GM19397 (cell line): ENCODE measurements around the gene CRKL.
A peak's percentile ranks its signal among the peaks of the same experiment; 100 is the strongest.
"Not testable (repeated sequence)": the region's sequence is repeated elsewhere in the genome, so short reads cannot be mapped to it uniquely, and the experiment has no call there.

Experiments
- ATAC-seq: cut with Tn5 transposase; IDR thresholded peaks from one replicate; pipeline ENCODE4 v1.9.1; 2021; ENCODE audit warnings: mild to moderate bottlenecking, moderate library complexity; ENCODE audit not compliant: unreplicated experiment

CRKL gene

GRCh38 chr22:20916916-20917810 is at the start of gene CRKL:
CRKL (plus strand) TSS chr22:20917407; CDS start chr22:20917935, 528 bp downstream.
- ATAC-seq = peak; percentile 94

DNA sequence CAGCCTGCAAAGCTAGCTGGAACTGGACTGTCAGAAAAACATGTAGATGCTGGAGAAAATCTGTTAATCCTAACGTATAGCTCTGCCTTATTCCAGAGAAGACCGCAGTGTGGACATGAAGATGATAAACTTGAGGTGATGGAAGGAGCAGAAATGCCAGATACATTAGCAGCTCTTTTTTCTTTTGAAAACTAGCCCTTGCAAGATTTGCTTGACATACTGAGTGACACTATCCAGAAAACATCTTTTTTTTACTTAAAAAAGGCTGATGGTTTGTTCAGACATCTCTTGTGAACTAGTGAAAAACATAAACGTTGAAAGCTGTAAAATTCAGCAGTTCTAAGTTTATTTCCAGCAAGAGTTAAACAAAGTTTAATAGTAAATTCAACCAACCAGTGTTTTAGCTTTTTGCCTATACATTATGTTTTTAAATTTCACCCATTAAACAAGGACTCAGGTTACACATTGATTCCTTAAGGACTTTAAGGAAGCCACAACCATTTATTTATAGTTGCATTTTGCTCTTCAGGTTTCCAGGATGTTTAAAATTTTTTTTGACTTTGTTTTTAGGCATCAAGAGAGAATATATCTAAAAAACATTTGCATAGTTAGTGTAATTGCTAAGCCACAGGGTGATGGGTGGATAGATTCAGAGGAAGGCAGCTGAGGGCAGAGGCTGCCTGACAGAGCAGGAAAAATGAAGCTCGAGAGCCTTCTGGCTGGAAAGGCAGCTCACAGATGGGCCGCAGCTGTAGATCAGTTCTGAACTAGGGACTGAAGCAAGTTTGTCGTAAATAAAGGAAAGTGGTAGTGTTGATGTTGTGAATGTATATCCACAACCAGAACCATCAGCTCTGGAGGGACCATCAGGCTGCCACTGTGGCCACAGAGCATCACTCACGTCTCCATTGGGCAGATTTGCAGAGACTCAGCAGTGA is 48.9 kb upstream of the CRKL start:
- ATAC-seq = no peak

GRCh38 chr22:20869234-20869633 is 48.0 kb upstream of the CRKL start:
- no peak for ATAC-seq

- no peak for ATAC-seq
Measured at GRCh38 chr22:20873214-20873613, 44.0 kb upstream of the CRKL start.

DNA sequence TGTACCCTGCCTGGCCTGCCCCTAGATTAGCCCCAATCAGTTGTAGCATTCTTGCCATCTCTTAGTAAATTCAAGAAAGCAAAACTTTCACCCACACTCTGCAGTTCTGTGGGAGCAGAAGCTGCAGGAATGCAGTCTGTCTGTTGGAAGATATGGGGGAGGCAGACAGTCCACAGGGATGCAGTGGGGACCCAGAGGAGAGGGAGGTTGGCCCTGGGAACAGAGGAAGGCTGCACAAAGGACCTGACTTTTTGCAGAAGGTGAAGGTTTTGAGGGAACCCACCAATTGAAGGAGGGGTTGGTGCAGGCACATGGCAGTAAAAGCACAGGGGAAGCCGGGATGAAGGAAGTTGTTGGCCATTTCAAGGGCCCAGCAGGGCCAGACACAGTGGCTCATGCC is 41.9 kb upstream of the CRKL start:
- no peak for ATAC-seq

DNA sequence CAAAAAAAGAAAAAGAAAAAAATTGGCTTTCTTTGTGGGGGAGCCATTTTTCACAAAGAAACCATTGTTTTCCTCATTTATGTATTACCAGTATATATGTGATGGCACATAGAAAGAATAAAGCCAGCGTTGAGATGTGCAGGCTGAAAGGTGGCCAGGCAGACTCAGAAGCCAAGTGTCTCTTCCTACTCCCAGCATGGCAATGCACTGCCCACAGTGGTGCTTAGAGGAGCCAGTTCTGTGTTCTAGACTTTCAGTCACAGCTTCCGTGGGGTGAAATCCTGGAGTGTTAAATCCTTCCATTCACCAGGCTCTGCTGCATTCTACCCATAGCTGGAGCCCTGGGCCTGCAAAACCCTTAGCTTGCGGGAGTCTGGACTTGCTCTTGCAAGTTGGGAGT is 39.5 kb upstream of the CRKL start:
- no peak for ATAC-seq

DNA sequence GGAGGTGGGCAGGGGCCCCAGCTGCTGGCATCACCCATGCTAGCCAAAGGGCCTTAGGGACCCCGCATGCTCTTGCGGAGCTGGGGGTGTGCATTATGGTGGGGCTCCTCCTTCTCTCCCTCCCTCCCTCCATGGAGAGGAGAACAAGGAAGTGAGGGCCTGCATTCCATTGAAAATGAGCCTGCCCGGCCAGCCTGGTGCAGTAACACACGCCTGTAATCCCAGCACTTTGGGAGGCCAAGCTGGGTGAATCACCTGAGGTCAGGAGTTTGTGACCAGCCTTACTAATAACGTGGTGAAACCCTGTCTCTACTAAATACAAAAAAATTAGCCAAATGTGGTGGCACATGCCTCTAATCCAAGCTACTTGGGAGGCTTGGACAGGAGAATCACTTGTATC is 36.0 kb upstream of the CRKL start:
- no peak for ATAC-seq

GRCh38 chr22:20881869-20882815 is 35.1 kb upstream of the CRKL start:
- no peak for ATAC-seq

DNA sequence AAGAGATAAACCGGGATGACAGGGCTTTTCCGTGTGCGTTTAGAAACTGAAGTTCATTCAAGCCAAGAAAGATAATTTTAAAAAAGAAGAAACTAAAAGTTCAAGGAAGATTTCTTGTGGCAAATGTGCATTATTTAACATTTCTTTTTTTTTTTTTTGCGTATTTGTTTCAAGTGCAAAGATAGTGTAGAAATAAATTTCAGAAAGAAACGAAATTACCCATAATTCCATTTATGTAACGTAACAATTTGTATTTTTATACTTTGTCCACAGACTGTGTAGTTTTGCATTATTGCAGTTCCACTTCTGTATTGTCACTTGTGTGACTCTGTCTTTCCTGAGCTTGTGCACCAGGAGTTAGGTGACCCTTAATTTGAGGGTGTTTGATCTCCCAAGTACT is 34.4 kb upstream of the CRKL start:
- ATAC-seq = no peak

DNA sequence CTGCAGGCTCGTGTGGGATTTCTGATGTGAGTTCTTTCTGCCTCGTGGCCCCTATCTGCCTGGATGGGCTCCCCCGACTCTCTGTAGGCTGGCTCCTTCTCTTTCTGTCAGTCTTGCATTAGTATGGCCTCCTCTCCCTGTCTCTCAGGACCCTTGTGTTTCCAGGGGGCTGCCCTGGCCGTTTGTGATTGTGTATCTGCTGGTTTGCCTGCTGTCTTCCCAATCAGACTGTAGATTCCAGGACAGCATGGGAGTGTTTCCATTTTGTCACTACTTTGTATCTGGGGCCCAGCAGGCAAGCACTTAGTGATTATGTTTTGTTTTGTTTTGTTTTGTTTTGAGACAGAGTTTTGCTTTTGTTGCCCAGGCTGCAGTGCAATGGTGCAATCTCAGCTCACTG is 32.8 kb upstream of the CRKL start:
- no peak for ATAC-seq

GRCh38 chr22:20885017-20885556 is 32.1 kb upstream of the CRKL start:
- no peak for ATAC-seq

DNA sequence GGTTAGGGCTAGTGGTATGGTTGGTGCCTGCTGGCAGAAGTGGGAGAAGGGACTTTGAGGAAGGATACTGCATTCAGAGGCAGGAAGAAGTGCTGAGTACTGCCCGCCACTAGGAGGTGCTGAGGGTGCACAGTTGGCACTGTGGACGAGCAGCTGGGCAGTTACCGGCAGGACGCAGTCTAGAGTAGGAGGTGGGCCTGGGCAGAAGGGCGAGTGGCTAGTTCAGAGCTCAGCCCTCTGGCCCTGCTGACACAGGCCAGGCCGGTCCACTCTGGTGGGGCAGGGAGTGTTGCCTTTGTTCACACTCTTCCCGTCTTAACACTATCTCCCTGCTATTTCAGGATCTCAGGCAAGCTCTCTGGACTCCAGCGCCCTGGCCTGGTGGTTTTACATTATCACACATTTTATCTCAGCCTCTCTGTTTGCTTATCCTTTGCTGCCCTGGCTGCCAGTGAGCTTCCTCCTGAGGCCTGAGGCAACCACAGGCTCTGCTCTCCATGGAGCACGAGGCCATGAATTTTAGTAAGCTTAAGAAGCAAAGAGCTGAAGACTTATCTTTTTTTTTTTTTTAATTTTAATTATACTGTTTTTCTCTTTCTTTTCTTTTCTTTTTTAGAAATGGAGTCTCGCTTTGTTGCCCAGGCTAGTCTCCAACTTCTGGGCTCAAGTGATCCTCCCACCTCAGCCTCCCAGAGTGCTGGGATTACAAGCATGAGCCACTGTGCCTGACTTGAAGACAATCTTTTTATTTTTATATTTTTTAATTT is 31.5 kb upstream of the CRKL start:
- no peak for ATAC-seq

DNA sequence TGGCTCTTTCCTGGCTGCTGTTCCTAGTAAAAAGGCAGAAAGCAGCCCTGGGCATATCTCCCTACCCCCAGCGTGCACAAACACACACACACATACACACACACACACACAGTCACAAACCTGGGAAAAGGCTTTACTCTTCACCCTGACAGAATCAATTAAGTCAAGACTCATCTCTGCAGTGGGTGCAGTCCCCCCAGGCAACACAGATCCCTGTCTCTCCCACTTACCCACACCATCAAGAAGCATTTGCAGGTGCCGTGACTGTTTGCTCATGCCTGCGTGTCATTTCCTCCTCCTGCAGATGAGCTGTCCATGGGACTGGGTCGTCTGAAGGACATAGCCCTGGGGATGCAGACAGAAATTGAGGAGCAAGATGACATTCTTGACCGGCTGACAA is 29.8 kb upstream of the CRKL start:
- no peak for ATAC-seq

DNA sequence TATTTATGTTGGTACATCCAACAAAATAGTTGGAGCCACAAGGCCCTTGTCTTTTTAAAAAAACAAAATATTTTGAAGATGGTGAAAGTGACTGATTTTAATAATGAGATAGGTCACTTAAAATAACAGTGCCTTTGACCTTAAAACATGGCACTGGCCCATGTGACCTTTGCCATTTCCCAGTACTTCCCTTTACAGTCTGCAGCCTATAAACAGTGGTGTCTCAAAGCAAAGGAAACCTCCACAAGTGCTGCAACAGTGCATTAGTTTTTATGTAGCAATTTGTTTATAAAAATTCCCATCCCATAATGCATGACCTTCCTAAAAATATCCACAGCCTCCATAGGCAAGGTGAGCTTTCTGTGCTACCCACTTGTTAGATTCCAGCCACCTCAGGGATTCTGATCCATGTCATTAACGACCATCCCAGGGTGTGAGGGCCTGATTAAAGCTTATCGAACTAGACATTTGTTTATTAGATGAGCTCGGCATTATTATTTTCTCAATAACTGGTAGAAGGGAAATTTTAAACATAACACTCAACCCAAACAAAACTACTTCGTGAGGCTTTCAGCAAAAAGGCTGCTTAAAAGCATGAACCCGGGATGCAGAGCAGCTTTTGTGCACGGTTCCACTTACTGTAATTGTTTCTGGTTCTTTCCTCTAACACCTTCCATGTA is 28.0 kb upstream of the CRKL start:
- ATAC-seq = no peak

GRCh38 chr22:20889904-20890540 is 27.2 kb upstream of the CRKL start:
- ATAC-seq = no peak

DNA sequence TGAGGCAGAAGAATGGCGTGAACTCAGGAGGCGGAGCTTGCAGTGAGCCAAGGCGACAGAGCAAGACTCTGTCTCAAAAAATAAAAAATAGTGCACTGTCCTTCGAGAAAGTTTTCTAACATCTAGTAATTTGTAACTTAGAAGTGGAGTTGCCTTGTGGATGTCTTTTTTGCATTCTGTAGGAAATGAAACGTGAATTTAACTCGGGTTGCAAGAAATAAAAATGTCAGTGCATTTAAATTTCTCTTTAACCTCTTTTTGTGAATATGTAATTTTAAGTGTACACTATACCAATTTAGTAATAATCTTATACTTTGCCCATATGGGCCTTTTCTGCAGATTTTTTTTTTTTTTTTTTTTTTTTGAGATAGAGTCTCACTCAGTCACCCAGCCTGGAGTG is 26.2 kb upstream of the CRKL start:
- no peak for ATAC-seq

DNA sequence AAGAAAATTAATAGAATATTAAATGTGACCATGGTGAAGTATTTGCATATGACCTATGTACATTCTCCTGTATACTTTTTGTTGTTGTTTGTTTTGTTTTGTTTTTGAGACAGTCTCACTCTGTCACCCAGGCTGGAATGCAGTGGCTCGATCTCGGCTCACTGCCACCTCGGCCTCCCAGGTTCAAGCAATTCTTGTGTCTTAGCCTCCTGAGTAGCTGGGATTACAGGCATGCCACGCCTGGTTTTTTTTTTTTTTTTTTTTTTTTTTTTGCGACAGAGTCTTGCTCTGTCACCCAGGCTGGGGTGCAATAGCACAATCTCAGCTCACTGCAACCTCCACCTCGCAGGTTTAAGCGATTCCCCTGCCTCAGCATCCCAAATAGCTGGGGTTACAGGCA is 19.5 kb upstream of the CRKL start:
- ATAC-seq = not testable (repeated sequence)

DNA sequence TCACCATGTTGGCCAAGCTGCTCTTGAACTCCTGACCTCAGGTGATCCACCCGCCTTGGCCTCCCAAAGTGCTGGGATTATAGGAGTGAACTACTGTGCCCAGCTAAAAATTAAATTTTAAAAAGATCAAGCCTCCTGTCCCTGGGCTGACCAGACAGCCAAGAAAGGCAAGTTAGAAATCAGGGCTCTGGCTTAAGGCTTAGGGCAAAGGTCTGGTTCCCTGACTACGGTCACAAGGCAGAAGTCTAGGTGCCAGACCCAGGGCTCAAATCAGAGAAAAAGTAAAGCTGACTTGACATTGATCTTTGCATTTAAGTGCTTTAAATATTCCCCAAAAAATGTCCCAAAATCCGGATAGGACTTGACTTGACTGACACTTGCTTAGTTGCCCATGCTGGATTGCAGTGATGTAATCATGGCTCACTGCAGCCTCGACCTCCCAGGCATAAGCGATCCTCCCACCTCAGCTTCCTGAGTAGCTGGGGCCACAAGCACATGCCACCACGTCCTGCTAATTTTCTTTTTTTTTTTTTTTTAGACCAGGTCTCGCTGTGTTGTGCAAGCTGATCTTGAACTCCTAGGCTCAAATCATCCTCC is 17.3 kb upstream of the CRKL start:
- ATAC-seq = no peak
